Putamen (tissue), 1 donor: ENCODE data around the gene HELZ.
"Not testable (repeated sequence)": the region's sequence is repeated elsewhere in the genome, so short reads cannot be mapped to it uniquely, and the experiment has no call there.

Source experiments
- DNase-seq: peaks from one replicate; pipeline ENCODE4 v3.0.0-alpha.2; 2016; ENCODE audit warnings: low spot score

HELZ gene

GRCh38 chr17:67119102-67119501, 125.9 kb downstream of the HELZ start:
- no peak for DNase-seq

GRCh38 chr17:67116045-67116575, 128.9 kb downstream of the HELZ start:
- DNase-seq: no peak

GRCh38 chr17:67115401-67115800, 129.6 kb downstream of the HELZ start:
- DNase-seq: no peak

- DNase-seq: no peak
Observed at GRCh38 chr17:67113486-67113885, 131.5 kb downstream of the HELZ start.

GRCh38 chr17:67111808-67112207, 133.2 kb downstream of the HELZ start:
- no peak for DNase-seq

GRCh38 chr17:67111327-67111726, 133.7 kb downstream of the HELZ start:
- DNase-seq: no peak

GRCh38 chr17:67110619-67111018, 134.4 kb downstream of the HELZ start:
- DNase-seq: no peak

- no peak for DNase-seq
Observed at GRCh38 chr17:67109111-67109510, 135.9 kb downstream of the HELZ start.

GRCh38 chr17:67107811-67108775, 136.9 kb downstream of the HELZ start:
- no peak for DNase-seq

- DNase-seq: no peak
Observed at GRCh38 chr17:67107171-67107570, 137.8 kb downstream of the HELZ start.

GRCh38 chr17:67105213-67105612, 139.8 kb downstream of the HELZ start:
- DNase-seq: no peak

- DNase-seq: not testable (repeated sequence)
Observed at GRCh38 chr17:67104641-67105040, 140.4 kb downstream of the HELZ start.

- DNase-seq: no peak
Observed at GRCh38 chr17:67098006-67098405, 147.0 kb downstream of the HELZ start.

- no peak for DNase-seq
Observed at GRCh38 chr17:67096609-67097008, 148.4 kb downstream of the HELZ start.

GRCh38 chr17:67095803-67096202, 149.2 kb downstream of the HELZ start:
- no peak for DNase-seq

- DNase-seq: not testable (repeated sequence)
Observed at GRCh38 chr17:67095291-67095690, 149.7 kb downstream of the HELZ start.

GRCh38 chr17:67093348-67093747, 151.6 kb downstream of the HELZ start:
- DNase-seq: no peak

GRCh38 chr17:67092710-67093109, 152.3 kb downstream of the HELZ start:
- DNase-seq: not testable (repeated sequence)

GRCh38 chr17:67092291-67092690, 152.7 kb downstream of the HELZ start:
- DNase-seq: no peak

- no peak for DNase-seq
Observed at GRCh38 chr17:67090341-67090740, 154.7 kb downstream of the HELZ start.

- no peak for DNase-seq
Observed at GRCh38 chr17:67088639-67089038, 156.4 kb downstream of the HELZ start.

GRCh38 chr17:67085406-67085805, 159.6 kb downstream of the HELZ start:
- DNase-seq: no peak

- DNase-seq: no peak
Observed at GRCh38 chr17:67082107-67082506, 162.9 kb downstream of the HELZ start.

GRCh38 chr17:67080804-67081203, 164.2 kb downstream of the HELZ start:
- DNase-seq: no peak
